ENCODE results near the gene WDR19. TPM values are rescaled to one million over a fixed set of nuclear protein-coding genes. Genes with fewer than 3 reads are reported as not detected.

WDR19 gene
- total and polyA plus RNA-seq, 2 of the 4 experiments (the other 2 are of a cell fraction): 16.0 to 22.6 TPM

DNA sequence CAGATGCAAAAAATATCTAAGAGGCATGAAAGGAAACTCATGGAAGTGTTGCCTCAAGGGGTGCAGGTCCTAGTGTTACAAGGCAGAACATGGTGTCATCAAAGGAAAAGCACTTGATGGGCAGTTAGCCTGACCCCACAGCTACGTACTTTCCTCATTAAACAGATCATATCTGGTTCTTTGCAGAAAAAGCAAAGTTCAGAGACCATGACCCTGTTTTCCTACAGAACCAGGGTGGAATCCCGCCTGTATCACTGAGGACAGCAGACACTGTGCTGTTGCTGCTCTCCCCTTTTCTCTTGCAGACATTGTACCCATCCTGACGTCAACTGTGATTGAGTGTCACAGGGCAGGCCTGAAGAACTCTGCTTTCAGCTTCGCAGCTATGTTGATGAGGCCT lies 92.2 kb downstream of the WDR19 start:
- BruUV-seq (replicated peaks): no TSS peak
- Histone ChIP-seq H3K9me3 (ENCODE audit: control insufficient read depth, insufficient read depth, low read length) (no peaks in the 10 kb centered on the region), H4K20me1 (ENCODE audit: insufficient read depth, low read length) (no peaks in the 10 kb centered on the region), H3K56ac (ENCODE audit: extremely low read depth, insufficient read depth, low read length) (no peak overlapping the region), H3K27me3 (ENCODE audit: control insufficient read depth, insufficient read depth, low read length) (no peaks in the 10 kb centered on the region), H3K4me1 (ENCODE audit: control insufficient read depth, insufficient read depth, low read length) (no peaks in the 10 kb centered on the region), H2BK15ac (ENCODE audit: low read depth, low read length) (no peak overlapping the region), H3K9ac (ENCODE audit: low read depth, low read length) (no peak overlapping the region), H3K36me3 (ENCODE audit: control insufficient read depth, insufficient read depth, low read length) (peaks cover 37% of the 10 kb centered on the region), H3K23ac (ENCODE audit: low read depth, low read length) (no peak overlapping the region; the same call in 1 of the 2 replicates), H2AK5ac (ENCODE audit: low read depth, low read length) (no peak overlapping the region), H3K4ac (ENCODE audit: low read depth, low read length) (no peak overlapping the region), H3K14ac (replicated peaks; ENCODE audit: low read depth, low read length) (no peak overlapping the region), H3K4me3 (ENCODE audit: insufficient read depth, low read depth, low read length) (no peak overlapping the region), H2AFZ (replicated peaks; ENCODE audit: low read length, poor library complexity) (no peak overlapping the region), H2BK20ac (ENCODE audit: low read depth, low read length) (no peak overlapping the region), H2BK120ac (ENCODE audit: low read depth, low read length) (no peak overlapping the region), H2BK5ac (ENCODE audit: low read depth, low read length, poor library complexity, severe bottlenecking) (no peak overlapping the region), H4K8ac (ENCODE audit: low read depth in 2 of 2, low read length in 2 of 2) (no peak overlapping the region), H3K4me2 (ENCODE audit: low read depth, low read length) (no peak overlapping the region), H2AK9ac (replicated peaks; ENCODE audit: low read depth, low read length, poor library complexity) (no peak overlapping the region), H4K5ac (ENCODE audit: low read depth, low read length) (no peak overlapping the region), H3K9me1 (ENCODE audit: insufficient read depth, low read length) (peaks cover 18% of the 10 kb centered on the region), H4K91ac (ENCODE audit: insufficient read depth, low read depth, low read length) (no peak overlapping the region), H3K18ac (ENCODE audit: low read depth, low read length) (no peak overlapping the region), H3K79me1 (ENCODE audit: low read depth in 1 of 2, low read length in 2 of 2) (no peaks in the 10 kb centered on the region), H3K27ac (ENCODE audit: insufficient read depth, low read length) (no peak overlapping the region)
- DNase-seq (no peak), ATAC-seq (ENCODE audit: low read depth) (no peak)
- TF ChIP-seq CEBPB (IDR thresholded peaks at IDR 0.05; ENCODE audit: low read depth, low read length) (no peak), NFE2L2 (IDR thresholded peaks at IDR 0.05; ENCODE audit: low read depth, low read length) (no peak), BHLHE40 (IDR thresholded peaks at IDR 0.05; ENCODE audit: low read depth, low read length) (no peak), RCOR1 (IDR thresholded peaks at IDR 0.05; ENCODE audit: insufficient replicate concordance, low read length) (no peak), CHD1 (IDR thresholded peaks at IDR 0.05; ENCODE audit: low read depth, low read length) (no peak), FOS (IDR thresholded peaks at IDR 0.05; ENCODE audit: low read depth, low read length) (no peak), MAZ (IDR thresholded peaks at IDR 0.05; ENCODE audit: borderline replicate concordance, low read depth, low read length) (no peak), RFX5 (IDR thresholded peaks at IDR 0.05; ENCODE audit: low read depth, low read length) (no peak), RAD21 (IDR thresholded peaks at IDR 0.05; ENCODE audit: low read length) (no peak), MXI1 (IDR thresholded peaks at IDR 0.05; ENCODE audit: borderline replicate concordance, low read depth, low read length) (no peak), POLR2A (IDR thresholded peaks at IDR 0.05; ENCODE audit: low read depth, low read length) (no peak), SMC3 (IDR thresholded peaks at IDR 0.05; ENCODE audit: low read depth, low read length) (no peak), MAFK (IDR thresholded peaks at IDR 0.05; ENCODE audit: low read depth, low read length) (no peak)
- TF ChIP-seq, protein P1, sequence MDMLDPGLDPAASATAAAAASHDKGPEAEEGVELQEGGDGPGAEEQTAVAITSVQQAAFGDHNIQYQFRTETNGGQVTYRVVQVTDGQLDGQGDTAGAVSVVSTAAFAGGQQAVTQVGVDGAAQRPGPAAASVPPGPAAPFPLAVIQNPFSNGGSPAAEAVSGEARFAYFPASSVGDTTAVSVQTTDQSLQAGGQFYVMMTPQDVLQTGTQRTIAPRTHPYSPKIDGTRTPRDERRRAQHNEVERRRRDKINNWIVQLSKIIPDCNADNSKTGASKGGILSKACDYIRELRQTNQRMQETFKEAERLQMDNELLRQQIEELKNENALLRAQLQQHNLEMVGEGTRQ (IDR thresholded peaks at IDR 0.05; ENCODE audit: low read depth, low read length): no peak
- TF ChIP-seq, protein P2, sequence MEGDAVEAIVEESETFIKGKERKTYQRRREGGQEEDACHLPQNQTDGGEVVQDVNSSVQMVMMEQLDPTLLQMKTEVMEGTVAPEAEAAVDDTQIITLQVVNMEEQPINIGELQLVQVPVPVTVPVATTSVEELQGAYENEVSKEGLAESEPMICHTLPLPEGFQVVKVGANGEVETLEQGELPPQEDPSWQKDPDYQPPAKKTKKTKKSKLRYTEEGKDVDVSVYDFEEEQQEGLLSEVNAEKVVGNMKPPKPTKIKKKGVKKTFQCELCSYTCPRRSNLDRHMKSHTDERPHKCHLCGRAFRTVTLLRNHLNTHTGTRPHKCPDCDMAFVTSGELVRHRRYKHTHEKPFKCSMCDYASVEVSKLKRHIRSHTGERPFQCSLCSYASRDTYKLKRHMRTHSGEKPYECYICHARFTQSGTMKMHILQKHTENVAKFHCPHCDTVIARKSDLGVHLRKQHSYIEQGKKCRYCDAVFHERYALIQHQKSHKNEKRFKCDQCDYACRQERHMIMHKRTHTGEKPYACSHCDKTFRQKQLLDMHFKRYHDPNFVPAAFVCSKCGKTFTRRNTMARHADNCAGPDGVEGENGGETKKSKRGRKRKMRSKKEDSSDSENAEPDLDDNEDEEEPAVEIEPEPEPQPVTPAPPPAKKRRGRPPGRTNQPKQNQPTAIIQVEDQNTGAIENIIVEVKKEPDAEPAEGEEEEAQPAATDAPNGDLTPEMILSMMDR (conservative IDR thresholded peaks at IDR 0.05; ENCODE audit: low read depth, low read length): no peak
- TF ChIP-seq, protein P3, sequence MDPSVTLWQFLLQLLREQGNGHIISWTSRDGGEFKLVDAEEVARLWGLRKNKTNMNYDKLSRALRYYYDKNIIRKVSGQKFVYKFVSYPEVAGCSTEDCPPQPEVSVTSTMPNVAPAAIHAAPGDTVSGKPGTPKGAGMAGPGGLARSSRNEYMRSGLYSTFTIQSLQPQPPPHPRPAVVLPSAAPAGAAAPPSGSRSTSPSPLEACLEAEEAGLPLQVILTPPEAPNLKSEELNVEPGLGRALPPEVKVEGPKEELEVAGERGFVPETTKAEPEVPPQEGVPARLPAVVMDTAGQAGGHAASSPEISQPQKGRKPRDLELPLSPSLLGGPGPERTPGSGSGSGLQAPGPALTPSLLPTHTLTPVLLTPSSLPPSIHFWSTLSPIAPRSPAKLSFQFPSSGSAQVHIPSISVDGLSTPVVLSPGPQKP (IDR thresholded peaks at IDR 0.05; ENCODE audit: borderline replicate concordance, low read depth, low read length): no peak
- CTCF ChIA-PET: no interaction called here
- WGBS, 2 experiments (ENCODE audit: extremely low coverage in 2 of 2, insufficient read length in 1 of 2): 78% methylated on average over 1 of the region's 4 CpGs; no CpG with 5 or more reads in 1 of the 2 experiments
- intact Hi-C loops (cut with micrococcal nuclease): no loop called here
- in situ Hi-C loops (cut with MboI; ENCODE audit: low sequenced_read_pairs): no loop called here
- POLR2A ChIA-PET (ENCODE audit: unreplicated experiment): no interaction called here
- dilution Hi-C loops (cut with HindIII; ENCODE audit: low sequenced_read_pairs, unreplicated experiment): no loop called here

Data from IMR-90 (cell line).